Colonic mucosa (tissue), 4 donors: ENCODE measurements around the gene APAF1. TPM values are rescaled to one million over a fixed set of nuclear protein-coding genes. Genes with fewer than 3 reads are reported as not detected.
"Not testable (repeated sequence)": the region's sequence is repeated elsewhere in the genome, so short reads cannot be mapped to it uniquely, and the experiment has no call there.

Source experiments
- DNase-seq: peaks from one replicate; pipeline ENCODE4 v3.0.0-alpha.2; 2020
- H3K27ac ChIP-seq: fragments of 200-600 bp; one replicate; pipeline ENCODE4 v1.8.0; 2021
- H3K27me3 ChIP-seq: fragments of 200-600 bp; one replicate; pipeline ENCODE4 v1.8.0; 2021
- H3K36me3 ChIP-seq: fragments of 200-600 bp; one replicate; pipeline ENCODE4 v1.8.0; 2021
- H3K4me1 ChIP-seq: fragments of 200-600 bp; one replicate; pipeline ENCODE4 v1.8.0; 2021; ENCODE audit warnings: mild to moderate bottlenecking
- H3K4me3 ChIP-seq: fragments of 200-600 bp; one replicate; pipeline ENCODE4 v1.8.0; 2021
- H3K9ac ChIP-seq, 2 donors: one replicate each; pipeline ENCODE4 v1.7.0; 2013; ENCODE audit warnings: control low read depth in 2 of 2, low read depth in 2 of 2, low read length in 2 of 2
- H3K9me3 ChIP-seq: fragments of 200-600 bp; one replicate; pipeline ENCODE4 v1.8.0; 2021
- CTCF ChIP-seq: fragments of 200-600 bp; IDR thresholded peaks from one replicate; pipeline ENCODE4 v1.8.0; 2022; ENCODE audit warnings: antibody characterized with exemption, mild to moderate bottlenecking
- intact Hi-C: fragments of 100-400 bp; cut with DNase I; formaldehyde crosslinking; loops from one replicate; pipeline ENCODE4 v1.14.1; 2022
- total RNA-seq, 2 donors: library from RNA; stranded (reverse); fragmentation: NEBNext Ultra II Directional in 1 of 2; extraction: Animal tissue kit (Norgen Biotek cat#: 25700) in 1 of 2; gene quantifications; one replicate each; pipeline ENCODE4 v1.2.1, GENCODE V29; 2021
- donor health status: healthy.
- donor health status: DM: no; HTN: no; CAD: no.
- donor health status: DM: no; HTN: no; CAD: no.

The APAF1 gene
- total RNA-seq, 2 donors from 2014 or later: 36.8 to 52.6 TPM

- no peak overlapping the region for H3K4me3 ChIP-seq
- no peak for DNase-seq
- H3K36me3 ChIP-seq: no peaks in the 10 kb centered on the region
- no peak overlapping the region for H3K9ac ChIP-seq
- TF ChIP-seq CTCF: no peak
- no peaks in the 10 kb centered on the region for H3K27me3 ChIP-seq
- H3K9me3 ChIP-seq: no peaks in the 10 kb centered on the region
- H3K4me1 ChIP-seq: no peaks in the 10 kb centered on the region
- intact Hi-C loops: no loop called here
- no peak overlapping the region for H3K27ac ChIP-seq
These were observed 107.6 kb downstream of the APAF1 start for GRCh38 chr12:98752726-98753125.

GRCh38 chr12:98754095-98754494 is 109.0 kb downstream of the APAF1 start:
- H3K9me3 ChIP-seq: no peaks in the 10 kb centered on the region
- no peaks in the 10 kb centered on the region for H3K4me1 ChIP-seq
- H3K36me3 ChIP-seq: no peaks in the 10 kb centered on the region
- no peak for DNase-seq
- no peak overlapping the region for H3K9ac ChIP-seq
- TF ChIP-seq CTCF: no peak
- H3K4me3 ChIP-seq: no peak overlapping the region
- intact Hi-C loops: no loop called here
- H3K27me3 ChIP-seq: no peaks in the 10 kb centered on the region
- no peak overlapping the region for H3K27ac ChIP-seq

GRCh38 chr12:98755855-98756254 is 110.8 kb downstream of the APAF1 start:
- H3K27me3 ChIP-seq, H3K9ac ChIP-seq, H3K4me1 ChIP-seq, H3K9me3 ChIP-seq, intact Hi-C loops, H3K4me3 ChIP-seq, H3K27ac ChIP-seq, H3K36me3 ChIP-seq, DNase-seq: not testable (repeated sequence)

- Histone ChIP-seq H3K27me3 (no peaks in the 10 kb centered on the region), H3K36me3 (no peaks in the 10 kb centered on the region), H3K9ac (no peak overlapping the region), H3K4me3 (no peak overlapping the region), H3K27ac (no peak overlapping the region), H3K4me1 (no peaks in the 10 kb centered on the region), H3K9me3 (no peaks in the 10 kb centered on the region)
- DNase-seq: no peak
- TF ChIP-seq CTCF: no peak
- intact Hi-C loops: no loop called here
These were observed 112.4 kb downstream of the APAF1 start for GRCh38 chr12:98757455-98757854.

GRCh38 chr12:98758331-98758730 is 113.2 kb downstream of the APAF1 start:
- intact Hi-C loops: no loop called here
- H3K36me3 ChIP-seq: no peaks in the 10 kb centered on the region
- no peak overlapping the region for H3K4me3 ChIP-seq
- H3K9me3 ChIP-seq: no peaks in the 10 kb centered on the region
- H3K9ac ChIP-seq: no peak overlapping the region
- H3K27ac ChIP-seq: no peak overlapping the region
- H3K4me1 ChIP-seq: no peaks in the 10 kb centered on the region
- no peak for TF ChIP-seq CTCF
- H3K27me3 ChIP-seq: no peaks in the 10 kb centered on the region
- no peak for DNase-seq

GRCh38 chr12:98763656-98764055 is 118.6 kb downstream of the APAF1 start:
- Histone ChIP-seq H3K27ac (no peak overlapping the region), H3K4me3 (no peak overlapping the region), H3K27me3 (no peaks in the 10 kb centered on the region), H3K4me1 (no peaks in the 10 kb centered on the region), H3K9me3 (no peaks in the 10 kb centered on the region), H3K36me3 (no peaks in the 10 kb centered on the region), H3K9ac (no peak overlapping the region)
- DNase-seq: no peak
- TF ChIP-seq CTCF: no peak
- intact Hi-C loops: no loop called here
